DOHH2 (cell line): ENCODE data around the gene SSBP3.

ENCODE experiments used
- EZH2phosphoT487 ChIP-seq: fragments of 200-600 bp; sonication (generic); IDR thresholded peaks from 2 replicates; pipeline ENCODE4 v1.6.1; 2017; ENCODE audit warnings: borderline replicate concordance, mild to moderate bottlenecking, antibody characterized with exemption, low read length, moderate library complexity, mixed read lengths
- TF ChIP-seq, protein P1 (sequence below): fragments of 200-600 bp; sonication (generic); IDR thresholded peaks from one replicate; pipeline ENCODE4 v1.5.1; 2014; ENCODE audit warnings: antibody characterized with exemption, mild to moderate bottlenecking, low read depth, low read length; ENCODE audit not compliant: poor library complexity, severe bottlenecking

DNA sequence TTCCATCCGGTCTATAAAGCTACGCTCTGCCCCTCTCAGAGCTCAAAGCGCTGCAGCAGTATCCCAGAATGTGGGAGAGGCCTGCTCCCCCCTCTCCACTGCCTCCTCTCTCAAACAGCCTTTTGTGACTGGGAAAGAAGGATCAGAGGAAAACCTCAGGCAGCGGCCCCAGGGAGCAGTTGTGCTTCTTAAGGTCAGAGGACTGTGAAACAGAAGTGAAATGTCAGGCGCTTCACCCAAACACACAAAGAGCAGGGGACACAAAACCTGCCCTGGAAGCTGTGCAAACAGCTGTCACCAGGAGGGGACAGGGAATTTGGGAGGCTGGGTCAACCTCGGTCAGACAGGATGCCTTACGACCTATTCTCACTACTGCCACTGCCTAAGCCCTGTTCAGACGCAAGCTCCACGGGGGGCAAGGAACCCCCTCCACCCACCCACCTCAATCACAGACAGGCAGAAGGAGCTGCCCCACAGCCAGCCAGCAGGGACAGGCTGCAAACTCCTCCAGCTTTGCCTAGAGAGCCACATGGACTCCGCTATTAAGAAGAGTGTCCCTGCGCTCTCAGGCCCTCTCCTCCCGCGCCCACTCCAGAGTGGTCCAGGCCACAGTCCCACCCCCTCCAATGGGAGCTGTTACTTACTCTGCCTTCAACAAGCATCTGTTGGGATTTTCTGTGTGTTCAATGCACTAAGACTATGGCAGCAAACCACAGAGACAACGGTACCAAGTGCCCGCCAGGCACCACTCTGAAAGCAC, 14.6 kb downstream of the SSBP3 start:
- TF ChIP-seq, protein P1, sequence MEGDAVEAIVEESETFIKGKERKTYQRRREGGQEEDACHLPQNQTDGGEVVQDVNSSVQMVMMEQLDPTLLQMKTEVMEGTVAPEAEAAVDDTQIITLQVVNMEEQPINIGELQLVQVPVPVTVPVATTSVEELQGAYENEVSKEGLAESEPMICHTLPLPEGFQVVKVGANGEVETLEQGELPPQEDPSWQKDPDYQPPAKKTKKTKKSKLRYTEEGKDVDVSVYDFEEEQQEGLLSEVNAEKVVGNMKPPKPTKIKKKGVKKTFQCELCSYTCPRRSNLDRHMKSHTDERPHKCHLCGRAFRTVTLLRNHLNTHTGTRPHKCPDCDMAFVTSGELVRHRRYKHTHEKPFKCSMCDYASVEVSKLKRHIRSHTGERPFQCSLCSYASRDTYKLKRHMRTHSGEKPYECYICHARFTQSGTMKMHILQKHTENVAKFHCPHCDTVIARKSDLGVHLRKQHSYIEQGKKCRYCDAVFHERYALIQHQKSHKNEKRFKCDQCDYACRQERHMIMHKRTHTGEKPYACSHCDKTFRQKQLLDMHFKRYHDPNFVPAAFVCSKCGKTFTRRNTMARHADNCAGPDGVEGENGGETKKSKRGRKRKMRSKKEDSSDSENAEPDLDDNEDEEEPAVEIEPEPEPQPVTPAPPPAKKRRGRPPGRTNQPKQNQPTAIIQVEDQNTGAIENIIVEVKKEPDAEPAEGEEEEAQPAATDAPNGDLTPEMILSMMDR: no peak
- TF ChIP-seq EZH2phosphoT487: no peak
